Progenitor cell of endocrine pancreas (in vitro differentiated cells): Measurements from ENCODE around the gene IQGAP1. TPM values are rescaled to one million over a fixed set of nuclear protein-coding genes. Genes with fewer than 3 reads are reported as not detected.
"Not testable (repeated sequence)": the region's sequence is repeated elsewhere in the genome, so short reads cannot be mapped to it uniquely, and the experiment has no call there.

ENCODE experiments used
- DNase-seq: peaks from one replicate; pipeline ENCODE4 v3.0.0; 2021; ENCODE audit warnings: low spot score; ENCODE audit not compliant: unreplicated experiment
- H3K27ac Mint-ChIP-seq: 2 replicates; pipeline ENCODE4 v1.8.0; 2021; ENCODE audit warnings: mild to moderate bottlenecking, moderate library complexity, mixed read lengths
- H3K27me3 Mint-ChIP-seq: 2 replicates; pipeline ENCODE4 v1.8.0; 2021; ENCODE audit warnings: mixed read lengths
- H3K36me3 Mint-ChIP-seq: 2 replicates; pipeline ENCODE4 v1.8.0; 2022; ENCODE audit warnings: mixed read lengths; ENCODE audit not compliant: insufficient read depth
- H3K4me1 Mint-ChIP-seq: 2 replicates; pipeline ENCODE4 v1.8.0; 2021; ENCODE audit warnings: low read depth, mixed read lengths
- H3K4me3 Mint-ChIP-seq: 2 replicates; pipeline ENCODE4 v1.8.0; 2021; ENCODE audit warnings: low read depth, mild to moderate bottlenecking, moderate library complexity, mixed read lengths
- H3K9me3 Mint-ChIP-seq: 2 replicates; pipeline ENCODE4 v1.8.0; 2021; ENCODE audit warnings: low read depth, mixed read lengths
- total RNA-seq: library from RNA; stranded (reverse); gene quantifications from 2 replicates; pipeline ENCODE4 v1.2.1, GENCODE V29; 2021
- TF ChIP-seq, protein P1 (sequence below): fragments of 200-600 bp; sonication (generic); IDR thresholded peaks from one replicate; pipeline ENCODE4 v1.5.0; 2021; ENCODE audit warnings: antibody characterized with exemption, mild to moderate bottlenecking; ENCODE audit not compliant: unreplicated experiment

Gene IQGAP1
- total RNA-seq, 1 donor from 2014 or later: 141 TPM

DNA sequence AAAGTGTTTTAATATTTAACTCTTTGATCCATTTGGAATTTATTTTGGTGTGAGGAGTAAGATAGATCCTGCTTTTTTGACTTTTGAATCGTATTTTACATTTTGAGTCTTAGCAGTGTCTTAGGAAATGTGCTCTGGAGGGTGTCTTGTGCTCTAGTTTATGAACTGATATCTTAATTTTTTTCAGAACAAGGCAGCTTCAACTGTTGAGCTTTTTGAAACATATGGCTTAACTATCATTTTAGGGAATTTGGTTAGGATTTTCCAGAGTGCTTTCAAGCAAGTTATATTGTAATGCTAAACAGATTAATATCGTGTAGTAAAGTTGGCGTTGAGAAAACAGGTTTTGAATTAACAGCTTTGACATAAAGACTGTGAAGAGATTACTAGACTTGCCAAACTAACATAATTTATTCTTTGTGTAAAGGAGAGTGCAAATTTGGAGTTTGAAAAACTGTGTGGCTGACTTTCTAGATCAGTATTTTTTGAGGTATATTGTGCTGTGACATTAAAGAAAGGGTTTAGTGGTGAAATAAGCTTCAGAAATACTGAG, 17.1 kb downstream of the IQGAP1 start:
- Mint-ChIP-seq H3K4me1 (peaks cover 45% of the 10 kb centered on the region), H3K4me3 (no peak overlapping the region), H3K27me3 (no peaks in the 10 kb centered on the region), H3K9me3 (peaks cover 4% of the 10 kb centered on the region), H3K27ac (no peak overlapping the region), H3K36me3 (peaks cover 14% of the 10 kb centered on the region)
- TF ChIP-seq, protein P1, sequence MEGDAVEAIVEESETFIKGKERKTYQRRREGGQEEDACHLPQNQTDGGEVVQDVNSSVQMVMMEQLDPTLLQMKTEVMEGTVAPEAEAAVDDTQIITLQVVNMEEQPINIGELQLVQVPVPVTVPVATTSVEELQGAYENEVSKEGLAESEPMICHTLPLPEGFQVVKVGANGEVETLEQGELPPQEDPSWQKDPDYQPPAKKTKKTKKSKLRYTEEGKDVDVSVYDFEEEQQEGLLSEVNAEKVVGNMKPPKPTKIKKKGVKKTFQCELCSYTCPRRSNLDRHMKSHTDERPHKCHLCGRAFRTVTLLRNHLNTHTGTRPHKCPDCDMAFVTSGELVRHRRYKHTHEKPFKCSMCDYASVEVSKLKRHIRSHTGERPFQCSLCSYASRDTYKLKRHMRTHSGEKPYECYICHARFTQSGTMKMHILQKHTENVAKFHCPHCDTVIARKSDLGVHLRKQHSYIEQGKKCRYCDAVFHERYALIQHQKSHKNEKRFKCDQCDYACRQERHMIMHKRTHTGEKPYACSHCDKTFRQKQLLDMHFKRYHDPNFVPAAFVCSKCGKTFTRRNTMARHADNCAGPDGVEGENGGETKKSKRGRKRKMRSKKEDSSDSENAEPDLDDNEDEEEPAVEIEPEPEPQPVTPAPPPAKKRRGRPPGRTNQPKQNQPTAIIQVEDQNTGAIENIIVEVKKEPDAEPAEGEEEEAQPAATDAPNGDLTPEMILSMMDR: no peak
- no peak for DNase-seq

DNA sequence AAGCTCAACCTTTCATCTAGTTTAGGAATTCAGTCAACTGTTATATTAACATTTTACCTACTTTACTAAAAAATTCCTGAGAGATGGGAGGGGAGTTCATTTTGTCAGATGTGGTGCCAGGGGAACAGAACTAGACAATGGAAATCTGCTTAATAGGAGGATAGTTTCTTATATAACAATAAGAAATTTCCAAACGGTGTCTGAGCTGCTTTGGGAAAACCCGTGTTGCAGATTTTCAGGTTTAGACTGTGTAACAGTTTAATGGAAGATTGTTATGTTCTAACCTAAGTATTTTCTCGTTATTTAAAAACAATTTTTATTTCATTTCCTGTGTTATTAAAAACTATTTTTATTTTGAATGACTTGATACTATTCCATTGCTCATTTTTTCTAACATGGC, 19.3 kb downstream of the IQGAP1 start:
- Mint-ChIP-seq H3K4me3 (no peak overlapping the region), H3K36me3 (peaks cover 17% of the 10 kb centered on the region), H3K27ac (no peak overlapping the region), H3K4me1 (peaks cover 37% of the 10 kb centered on the region), H3K9me3 (peaks cover 4% of the 10 kb centered on the region), H3K27me3 (no peaks in the 10 kb centered on the region)
- TF ChIP-seq, protein P1: no peak
- DNase-seq: no peak

DNA sequence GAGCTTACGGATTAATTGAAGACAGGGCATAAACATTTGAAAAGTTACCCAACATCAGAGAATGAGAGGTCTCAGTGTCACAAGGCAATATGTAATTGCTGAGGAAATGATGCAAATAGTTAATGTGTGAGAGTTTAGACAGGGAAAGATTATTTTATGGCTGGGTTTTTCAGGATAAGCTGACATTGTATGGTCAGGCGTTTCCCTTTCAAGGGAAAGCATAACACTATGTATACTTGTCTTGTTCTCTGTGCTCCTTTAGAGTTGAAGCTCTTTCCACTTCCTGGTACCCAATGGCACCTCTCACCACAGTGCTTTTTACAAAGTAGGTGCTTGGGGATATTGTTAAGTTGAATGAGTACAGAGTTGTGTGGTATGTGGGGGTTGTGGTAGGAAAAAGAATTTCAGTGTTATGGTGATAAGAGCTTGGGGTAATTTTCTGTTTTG, 19.9 kb downstream of the IQGAP1 start:
- Mint-ChIP-seq H3K4me3 (no peak overlapping the region), H3K9me3 (peaks cover 4% of the 10 kb centered on the region), H3K27me3 (no peaks in the 10 kb centered on the region), H3K27ac (no peak overlapping the region), H3K36me3 (peaks cover 17% of the 10 kb centered on the region), H3K4me1 (peaks cover 40% of the 10 kb centered on the region)
- TF ChIP-seq, protein P1: no peak
- DNase-seq: no peak

GRCh38 chr15:90408657-90409056, 20.6 kb downstream of the IQGAP1 start:
- Mint-ChIP-seq H3K27me3 (no peaks in the 10 kb centered on the region), H3K27ac (no peak overlapping the region), H3K4me3 (no peak overlapping the region), H3K4me1 (peaks cover 46% of the 10 kb centered on the region), H3K36me3 (peaks cover 17% of the 10 kb centered on the region), H3K9me3 (peaks cover 4% of the 10 kb centered on the region)
- TF ChIP-seq, protein P1: no peak
- no peak for DNase-seq

DNA sequence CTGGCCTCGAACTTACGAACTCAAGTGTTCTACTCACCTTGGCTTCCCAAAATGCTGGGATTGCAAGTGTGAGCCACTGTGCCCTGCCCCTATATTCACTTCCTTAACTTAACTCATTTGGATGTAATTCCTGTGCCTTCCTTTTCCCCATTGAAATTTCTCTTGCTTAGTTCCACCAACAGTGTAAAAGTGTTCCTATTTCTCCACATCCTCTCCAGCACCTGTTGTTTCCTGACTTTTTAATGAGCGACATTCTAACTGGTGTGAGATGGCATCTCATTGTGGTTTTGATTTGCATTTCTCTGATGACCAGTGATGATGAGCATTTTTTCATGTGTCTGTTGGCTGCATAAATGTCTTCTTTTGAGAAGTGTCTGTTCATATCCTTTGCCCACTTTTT, 21.5 kb downstream of the IQGAP1 start:
- H3K27ac Mint-ChIP-seq, H3K9me3 Mint-ChIP-seq, H3K27me3 Mint-ChIP-seq, H3K4me3 Mint-ChIP-seq, DNase-seq: not testable (repeated sequence)
- Mint-ChIP-seq H3K36me3 (peaks cover 17% of the 10 kb centered on the region), H3K4me1 (peaks cover 53% of the 10 kb centered on the region)

GRCh38 chr15:90410316-90410715, 22.3 kb downstream of the IQGAP1 start:
- not testable (repeated sequence) for DNase-seq, H3K9me3 Mint-ChIP-seq, H3K4me3 Mint-ChIP-seq, H3K27me3 Mint-ChIP-seq, H3K27ac Mint-ChIP-seq
- Mint-ChIP-seq H3K4me1 (peaks cover 51% of the 10 kb centered on the region), H3K36me3 (peaks cover 17% of the 10 kb centered on the region)
